Panc1 (cell line): ENCODE measurements around the gene SNED1.

Source experiments
- POLR2AphosphoS5 ChIP-seq: IDR thresholded peaks from 2 replicates; pipeline ENCODE4 v1.6.1; 2012; ENCODE audit warnings: mild to moderate bottlenecking, low read depth, low read length, moderate library complexity
- SIN3A ChIP-seq: IDR thresholded peaks from 2 replicates; pipeline ENCODE4 v1.6.1; 2012; ENCODE audit warnings: low read depth, mild to moderate bottlenecking, low read length, moderate library complexity, borderline replicate concordance; ENCODE audit not compliant: insufficient read depth
- TCF7L2 ChIP-seq: IDR thresholded peaks from 2 replicates; pipeline ENCODE4 v1.6.1; 2011; ENCODE audit warnings: mild to moderate bottlenecking, low read depth, low read length, inconsistent platforms
- TF ChIP-seq, protein P1 (sequence below): fragments of 450-650 bp; IDR thresholded peaks from 2 replicates; pipeline ENCODE4 v1.5.1; 2017; ENCODE audit warnings: mild to moderate bottlenecking
- TF ChIP-seq, protein P2 (sequence below), 2 experiments: IDR thresholded peaks; 2 replicates each; pipeline ENCODE4 v1.6.1; 2011 to 2012; ENCODE audit warnings: low read depth in 2 of 2, control low read depth in 1 of 2, low read length in 1 of 2, mild to moderate bottlenecking in 1 of 2, moderate library complexity in 1 of 2; ENCODE audit not compliant: insufficient read depth in 1 of 2

DNA sequence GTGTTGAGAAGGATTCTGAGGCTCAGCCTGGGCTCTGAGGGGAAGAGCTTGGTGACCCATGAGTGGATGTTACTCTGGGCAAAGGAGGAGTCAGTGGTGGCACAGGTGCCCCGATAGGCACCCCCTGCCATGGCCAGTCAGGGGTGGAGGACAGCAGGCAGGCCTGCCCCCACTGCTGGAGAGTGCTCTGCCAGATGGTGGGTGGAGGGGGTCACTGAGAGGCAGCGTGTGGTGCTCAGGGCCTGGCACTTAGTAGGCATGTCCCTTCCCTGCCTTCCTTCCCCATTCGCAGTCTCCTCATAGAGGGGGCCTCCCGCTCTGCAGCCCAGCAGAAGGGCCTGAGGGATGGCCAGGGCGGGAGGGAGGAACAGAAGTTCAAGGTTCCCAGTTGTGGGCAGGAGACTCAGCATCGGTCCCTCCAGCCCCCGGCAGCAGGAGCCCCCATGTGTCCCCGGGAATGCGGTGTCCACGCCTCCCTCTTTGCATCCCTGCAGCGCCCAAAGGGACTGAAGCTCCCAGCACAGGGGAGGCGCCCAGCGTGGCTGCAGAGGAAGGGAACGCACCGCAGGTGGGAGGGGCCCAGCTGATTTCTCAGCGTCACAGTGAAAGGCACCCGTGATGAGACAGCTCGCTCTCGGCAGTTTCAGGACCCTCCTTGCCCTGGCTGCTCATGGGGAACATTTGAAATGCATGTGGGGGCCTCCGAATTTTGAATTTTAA is 5.7 kb upstream of the SNED1 start:
- TF ChIP-seq, protein P1, sequence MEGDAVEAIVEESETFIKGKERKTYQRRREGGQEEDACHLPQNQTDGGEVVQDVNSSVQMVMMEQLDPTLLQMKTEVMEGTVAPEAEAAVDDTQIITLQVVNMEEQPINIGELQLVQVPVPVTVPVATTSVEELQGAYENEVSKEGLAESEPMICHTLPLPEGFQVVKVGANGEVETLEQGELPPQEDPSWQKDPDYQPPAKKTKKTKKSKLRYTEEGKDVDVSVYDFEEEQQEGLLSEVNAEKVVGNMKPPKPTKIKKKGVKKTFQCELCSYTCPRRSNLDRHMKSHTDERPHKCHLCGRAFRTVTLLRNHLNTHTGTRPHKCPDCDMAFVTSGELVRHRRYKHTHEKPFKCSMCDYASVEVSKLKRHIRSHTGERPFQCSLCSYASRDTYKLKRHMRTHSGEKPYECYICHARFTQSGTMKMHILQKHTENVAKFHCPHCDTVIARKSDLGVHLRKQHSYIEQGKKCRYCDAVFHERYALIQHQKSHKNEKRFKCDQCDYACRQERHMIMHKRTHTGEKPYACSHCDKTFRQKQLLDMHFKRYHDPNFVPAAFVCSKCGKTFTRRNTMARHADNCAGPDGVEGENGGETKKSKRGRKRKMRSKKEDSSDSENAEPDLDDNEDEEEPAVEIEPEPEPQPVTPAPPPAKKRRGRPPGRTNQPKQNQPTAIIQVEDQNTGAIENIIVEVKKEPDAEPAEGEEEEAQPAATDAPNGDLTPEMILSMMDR: no peak
- TF ChIP-seq SIN3A (no peak), TCF7L2 (no peak), POLR2AphosphoS5 (no peak)
- TF ChIP-seq, protein P2, sequence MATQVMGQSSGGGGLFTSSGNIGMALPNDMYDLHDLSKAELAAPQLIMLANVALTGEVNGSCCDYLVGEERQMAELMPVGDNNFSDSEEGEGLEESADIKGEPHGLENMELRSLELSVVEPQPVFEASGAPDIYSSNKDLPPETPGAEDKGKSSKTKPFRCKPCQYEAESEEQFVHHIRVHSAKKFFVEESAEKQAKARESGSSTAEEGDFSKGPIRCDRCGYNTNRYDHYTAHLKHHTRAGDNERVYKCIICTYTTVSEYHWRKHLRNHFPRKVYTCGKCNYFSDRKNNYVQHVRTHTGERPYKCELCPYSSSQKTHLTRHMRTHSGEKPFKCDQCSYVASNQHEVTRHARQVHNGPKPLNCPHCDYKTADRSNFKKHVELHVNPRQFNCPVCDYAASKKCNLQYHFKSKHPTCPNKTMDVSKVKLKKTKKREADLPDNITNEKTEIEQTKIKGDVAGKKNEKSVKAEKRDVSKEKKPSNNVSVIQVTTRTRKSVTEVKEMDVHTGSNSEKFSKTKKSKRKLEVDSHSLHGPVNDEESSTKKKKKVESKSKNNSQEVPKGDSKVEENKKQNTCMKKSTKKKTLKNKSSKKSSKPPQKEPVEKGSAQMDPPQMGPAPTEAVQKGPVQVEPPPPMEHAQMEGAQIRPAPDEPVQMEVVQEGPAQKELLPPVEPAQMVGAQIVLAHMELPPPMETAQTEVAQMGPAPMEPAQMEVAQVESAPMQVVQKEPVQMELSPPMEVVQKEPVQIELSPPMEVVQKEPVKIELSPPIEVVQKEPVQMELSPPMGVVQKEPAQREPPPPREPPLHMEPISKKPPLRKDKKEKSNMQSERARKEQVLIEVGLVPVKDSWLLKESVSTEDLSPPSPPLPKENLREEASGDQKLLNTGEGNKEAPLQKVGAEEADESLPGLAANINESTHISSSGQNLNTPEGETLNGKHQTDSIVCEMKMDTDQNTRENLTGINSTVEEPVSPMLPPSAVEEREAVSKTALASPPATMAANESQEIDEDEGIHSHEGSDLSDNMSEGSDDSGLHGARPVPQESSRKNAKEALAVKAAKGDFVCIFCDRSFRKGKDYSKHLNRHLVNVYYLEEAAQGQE (IDR thresholded peaks at IDR 0.05; ENCODE audit: insufficient read depth in 1 of 2, low read depth in 2 of 2, low read length in 1 of 2): no peak
